IPS DF 19.7 (cell line): ENCODE data around the gene SLC25A30.
"Not testable (repeated sequence)": the region's sequence is repeated elsewhere in the genome, so short reads cannot be mapped to it uniquely, and the experiment has no call there.

Experiments
- DNase-seq: peaks from one replicate; pipeline ENCODE4 v3.0.0-alpha.2; 2013; ENCODE audit warnings: low read depth, low spot score

SLC25A30 gene

GRCh38 chr13:45432737-45433380 lies 14.7 kb upstream of the SLC25A30 start:
- no peak for DNase-seq

GRCh38 chr13:45426056-45426841 lies 8.1 kb upstream of the SLC25A30 start:
- not testable (repeated sequence) for DNase-seq

- DNase-seq: no peak
Observed at GRCh38 chr13:45422731-45423292, 4.6 kb upstream of the SLC25A30 start.

- no peak for DNase-seq
Observed at GRCh38 chr13:45419945-45420344, 1.8 kb upstream of the SLC25A30 start.

- DNase-seq: not testable (repeated sequence)
Observed at GRCh38 chr13:45419389-45419788, 1.2 kb upstream of the SLC25A30 start.

- DNase-seq: no peak
Observed at GRCh38 chr13:45416516-45417128, 1.6 kb downstream of the SLC25A30 start.

- no peak for DNase-seq
Observed at GRCh38 chr13:45415112-45415511, 3.1 kb downstream of the SLC25A30 start.

- DNase-seq: no peak
Observed at GRCh38 chr13:45413826-45414307, 4.3 kb downstream of the SLC25A30 start.

GRCh38 chr13:45412274-45413049 lies 5.7 kb downstream of the SLC25A30 start:
- no peak for DNase-seq

GRCh38 chr13:45411631-45412030 lies 6.5 kb downstream of the SLC25A30 start:
- no peak for DNase-seq

- DNase-seq: no peak
Observed at GRCh38 chr13:45411221-45411620, 7.0 kb downstream of the SLC25A30 start.

- no peak for DNase-seq
Observed at GRCh38 chr13:45410466-45410865, 7.7 kb downstream of the SLC25A30 start.

GRCh38 chr13:45410001-45410400 lies 8.2 kb downstream of the SLC25A30 start:
- no peak for DNase-seq

GRCh38 chr13:45406421-45406820 lies 11.8 kb downstream of the SLC25A30 start:
- DNase-seq: no peak

GRCh38 chr13:45403081-45403480 lies 15.1 kb downstream of the SLC25A30 start:
- DNase-seq: no peak

- no peak for DNase-seq
Observed at GRCh38 chr13:45402641-45403040, 15.5 kb downstream of the SLC25A30 start.

- DNase-seq: no peak
Observed at GRCh38 chr13:45401314-45401713, 16.9 kb downstream of the SLC25A30 start.

- DNase-seq: no peak
Observed at GRCh38 chr13:45398877-45399276, 19.3 kb downstream of the SLC25A30 start.

GRCh38 chr13:45396533-45397095 lies 21.6 kb downstream of the SLC25A30 start:
- DNase-seq: no peak

GRCh38 chr13:45393941-45394570 lies 24.1 kb downstream of the SLC25A30 start:
- DNase-seq: peak; percentile 48

- DNase-seq: no peak
Observed at GRCh38 chr13:45392811-45393210, 25.4 kb downstream of the SLC25A30 start.
